CD14-positive monocyte (primary cell): ENCODE data around the gene ARNT2. TPM values are rescaled to one million over a fixed set of nuclear protein-coding genes. Genes with fewer than 3 reads are reported as not detected.

Experiments
- DNase-seq, 3 donors: peaks; one replicate each; pipeline ENCODE4 v3.0.0-alpha.2; 2011 to 2022
- H2AFZ ChIP-seq: 2 replicates; pipeline ENCODE4 v1.6.0; 2012; ENCODE audit warnings: mild to moderate bottlenecking, low read depth, low read length, inconsistent platforms; ENCODE audit not compliant: insufficient read depth, poor library complexity, severe bottlenecking
- H3K27ac ChIP-seq, 2 donors: 1 replicate in 1 of 2; 2 replicates in 1 of 2; pipeline ENCODE4 v1.5.1; 2012 to 2013; ENCODE audit warnings: low read length in 2 of 2, control low read depth in 1 of 2, inconsistent platforms in 1 of 2, low read depth in 1 of 2, mild to moderate bottlenecking in 1 of 2
- H3K27me3 ChIP-seq, 2 donors: one replicate each; pipeline versions ENCODE4 v1.6.0 to v1.6.1; 2011 to 2013; ENCODE audit warnings: low read length in 2 of 2; ENCODE audit not compliant: control insufficient read depth in 2 of 2, insufficient read depth in 2 of 2
- H3K36me3 ChIP-seq, 2 donors: replicated peaks in 1 of 2; 1 replicate in 1 of 2; 2 replicates in 1 of 2; pipeline versions ENCODE4 v1.5.1 to v1.6.1; 2012 to 2013; ENCODE audit warnings: low read length in 2 of 2, control low read depth in 1 of 2, inconsistent platforms in 1 of 2, mild to moderate bottlenecking in 1 of 2; ENCODE audit not compliant: insufficient read depth in 2 of 2, control insufficient read depth in 1 of 2
- H3K4me1 ChIP-seq, 2 donors: 1 replicate in 1 of 2; 2 replicates in 1 of 2; pipeline versions ENCODE4 v1.5.1 to v1.6.1; 2012 to 2013; ENCODE audit warnings: low read length in 2 of 2, control low read depth in 1 of 2, inconsistent platforms in 1 of 2, mild to moderate bottlenecking in 1 of 2, moderate library complexity in 1 of 2; ENCODE audit not compliant: insufficient read depth in 2 of 2, control insufficient read depth in 1 of 2
- H3K4me2 ChIP-seq: replicated peaks from 2 replicates; pipeline ENCODE3; 2012; ENCODE audit warnings: low read length, moderate library complexity, mild to moderate bottlenecking; ENCODE audit not compliant: poor library complexity, severe bottlenecking; ENCODE audit errors: extremely low read depth
- H3K4me3 ChIP-seq, 3 experiments: fragments of 200-600 bp in 1 of 3; sonication (generic) in 1 of 3; replicated peaks in 1 of 3; 1 replicate in 2 of 3; 2 replicates in 1 of 3; pipeline ENCODE4 v1.5.1; 2011 to 2013; ENCODE audit warnings: low read length in 3 of 3, mild to moderate bottlenecking in 3 of 3, control low read depth in 2 of 3, low read depth in 2 of 3, inconsistent platforms in 1 of 3, moderate library complexity in 1 of 3
- H3K79me2 ChIP-seq: 2 replicates; pipeline ENCODE4 v1.6.0; 2012; ENCODE audit warnings: mild to moderate bottlenecking, control low read depth, inconsistent platforms, low read length, moderate library complexity; ENCODE audit not compliant: insufficient read depth
- H3K9ac ChIP-seq: 2 replicates; pipeline ENCODE4 v1.6.0; 2017; ENCODE audit warnings: low read length, mild to moderate bottlenecking; ENCODE audit not compliant: insufficient read depth, poor library complexity, severe bottlenecking
- H3K9me3 ChIP-seq, 2 donors: replicated peaks in 1 of 2; 1 replicate in 1 of 2; 2 replicates in 1 of 2; pipeline versions ENCODE4 v1.5.1 to v1.6.1; 2012 to 2013; ENCODE audit warnings: low read length in 2 of 2, control low read depth in 1 of 2; ENCODE audit not compliant: control insufficient read depth in 1 of 2, insufficient read depth in 1 of 2
- H4K20me1 ChIP-seq: 2 replicates; pipeline ENCODE4 v1.6.0; 2012; ENCODE audit warnings: mild to moderate bottlenecking, low read length, control low read depth, moderate library complexity; ENCODE audit not compliant: insufficient read depth
- H3K27ac Mint-ChIP-seq, 7 donors: one replicate each; pipeline ENCODE4 v1.8.0; 2020; ENCODE audit warnings: mild to moderate bottlenecking in 7 of 7, mixed read lengths in 7 of 7, moderate library complexity in 6 of 7, inconsistent platforms in 2 of 7
- H3K27me3 Mint-ChIP-seq, 3 donors: one replicate each; pipeline ENCODE4 v1.8.0; 2021 to 2022; ENCODE audit warnings: low read depth in 3 of 3, mild to moderate bottlenecking in 3 of 3, mixed read lengths in 3 of 3, moderate library complexity in 3 of 3, inconsistent platforms in 1 of 3
- H3K36me3 Mint-ChIP-seq, 2 donors: one replicate each; pipeline ENCODE4 v1.8.0; 2020; ENCODE audit warnings: mixed read lengths in 2 of 2, inconsistent platforms in 1 of 2, mild to moderate bottlenecking in 1 of 2
- H3K4me1 Mint-ChIP-seq: one replicate; pipeline ENCODE4 v1.8.0; 2020; ENCODE audit warnings: mild to moderate bottlenecking, mixed read lengths
- H3K4me3 Mint-ChIP-seq, 2 donors: one replicate each; pipeline ENCODE4 v1.8.0; 2020; ENCODE audit warnings: mild to moderate bottlenecking in 2 of 2, mixed read lengths in 2 of 2, moderate library complexity in 1 of 2
- H3K9me3 Mint-ChIP-seq, 7 donors: one replicate each; pipeline ENCODE4 v1.8.0; 2020 to 2022; ENCODE audit warnings: mixed read lengths in 7 of 7, mild to moderate bottlenecking in 6 of 7, moderate library complexity in 6 of 7, inconsistent platforms in 2 of 7
- CTCF ChIP-seq: fragments of 200-600 bp; IDR thresholded peaks from one replicate; pipeline ENCODE4 v1.8.0; 2022; ENCODE audit warnings: antibody characterized with exemption, mild to moderate bottlenecking
- WGBS: methylation state at CpG from one replicate; pipeline ENCODE4 v1.1.5; 2013; ENCODE audit warnings: missing lambda C conversion rate; ENCODE audit not compliant: insufficient coverage; 5-methylcytosine and 5-hydroxymethylcytosine counted together
- intact Hi-C, 2 donors: fragments of 100-400 bp; cut with micrococcal nuclease; formaldehyde crosslinking; loops; one replicate each; pipeline versions ENCODE4 v1.15.0 to v1.15.1; 2023
- polyA plus RNA-seq, 3 donors: library from polyadenylated mRNA; depleted of rRNA in 1 of 3; unstranded in 2 of 3; stranded (reverse) in 1 of 3; fragments of 300-500 nt in 2 of 3; fragments of >200 nt in 1 of 3; fragmentation: Illumina TruSeq in 2 of 3; gene quantifications; 1 replicate in 2 of 3; 2 replicates in 1 of 3; pipeline ENCODE4 v1.2.3, GENCODE V29; 2012 to 2021

ARNT2 gene
- polyA plus RNA-seq, 3 donors: not detected

GRCh38 chr15:80419546-80419945 lies 15.4 kb downstream of the ARNT2 start:
- Histone ChIP-seq H3K9me3 (no peaks in the 10 kb centered on the region), H3K36me3 (no peaks in the 10 kb centered on the region), H3K4me2 (no peak overlapping the region), H3K4me3 (no peak overlapping the region), H4K20me1 (no peaks in the 10 kb centered on the region), H3K27ac (no peak overlapping the region), H3K4me1 (no peaks in the 10 kb centered on the region), H3K9ac (no peak overlapping the region), H2AFZ (no peak overlapping the region), H3K79me2 (no peaks in the 10 kb centered on the region), H3K27me3 (no peaks in the 10 kb centered on the region)
- Mint-ChIP-seq H3K27me3 (peaks cover 8 to 18% (median 14%) of the 10 kb centered on the region in 3 donors), H3K36me3 (no peaks in the 10 kb centered on the region), H3K27ac (no peak overlapping the region), H3K4me1 (no peaks in the 10 kb centered on the region), H3K9me3 (peaks cover 0 to 1% (median 0%) of the 10 kb centered on the region in 7 donors), H3K4me3 (no peak overlapping the region)
- no peak for DNase-seq
- TF ChIP-seq CTCF: no peak
- WGBS: 76% methylated on average over 4 of the region's 5 CpGs
- intact Hi-C loops: no loop called here

GRCh38 chr15:80420658-80421057 lies 16.5 kb downstream of the ARNT2 start:
- H3K4me1 Mint-ChIP-seq: no peaks in the 10 kb centered on the region
- H3K36me3 Mint-ChIP-seq: no peaks in the 10 kb centered on the region
- H3K4me3 ChIP-seq: no peak overlapping the region
- H3K9ac ChIP-seq: no peak overlapping the region
- H3K4me1 ChIP-seq: no peaks in the 10 kb centered on the region
- H2AFZ ChIP-seq: no peak overlapping the region
- no peak overlapping the region for H3K4me2 ChIP-seq
- H3K36me3 ChIP-seq: no peaks in the 10 kb centered on the region
- H3K9me3 ChIP-seq: no peaks in the 10 kb centered on the region
- no peaks in the 10 kb centered on the region for H3K79me2 ChIP-seq
- no peak overlapping the region for H3K27ac Mint-ChIP-seq
- peaks cover 5 to 18% (median 13%) of the 10 kb centered on the region in 3 donors for H3K27me3 Mint-ChIP-seq
- H3K27ac ChIP-seq: no peak overlapping the region
- no peak overlapping the region for H3K4me3 Mint-ChIP-seq
- WGBS: no CpG with 5 or more reads among the region's 2 CpGs
- peaks cover 0 to 1% (median 0%) of the 10 kb centered on the region in 7 donors for H3K9me3 Mint-ChIP-seq
- no peak for DNase-seq
- H4K20me1 ChIP-seq: no peaks in the 10 kb centered on the region
- intact Hi-C loops: no loop called here
- no peaks in the 10 kb centered on the region for H3K27me3 ChIP-seq
- no peak for TF ChIP-seq CTCF
